C4-2B (cell line): Measurements from ENCODE around the gene SLC37A2.

ENCODE experiments used
- ZFX ChIP-seq: fragments of 450-650 bp; IDR thresholded peaks from 2 replicates; pipeline ENCODE4 v1.6.1; 2017
- TF ChIP-seq, protein P1 (sequence below): fragments of 450-650 bp; conservative IDR thresholded peaks from 2 replicates; pipeline ENCODE4 v1.5.1; 2017; ENCODE audit warnings: mild to moderate bottlenecking

DNA sequence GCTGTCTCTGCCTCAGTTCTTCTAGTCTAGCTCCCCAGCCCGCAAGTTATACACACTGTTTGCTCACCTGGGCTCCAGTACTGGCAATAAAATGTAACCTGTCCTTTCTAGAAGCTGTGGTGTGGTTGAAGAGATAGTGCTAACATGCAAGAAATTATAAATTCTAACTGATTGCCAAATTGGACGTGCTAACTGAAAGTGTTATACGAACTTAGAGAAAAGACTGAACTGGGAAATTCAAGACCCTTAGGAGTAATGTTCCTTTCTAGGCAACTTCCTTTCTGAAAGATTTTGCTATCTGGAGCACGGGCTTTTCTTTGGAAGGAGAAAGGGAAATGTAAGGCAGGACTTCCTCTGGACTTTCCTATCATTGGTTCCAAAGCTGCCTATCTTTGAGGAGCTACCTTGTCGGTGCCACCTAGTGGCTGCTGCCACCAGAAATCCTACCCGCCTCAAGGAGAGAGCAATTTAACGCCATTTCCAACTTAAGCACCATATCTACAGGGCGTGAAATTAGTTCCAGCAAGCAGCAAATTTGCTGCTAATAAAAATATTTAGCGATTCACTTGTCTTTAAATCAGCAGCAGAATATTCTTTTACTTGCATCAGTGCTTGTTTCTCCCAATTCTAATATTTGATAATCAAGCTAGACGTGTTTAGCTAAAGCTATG, 61.0 kb downstream of the SLC37A2 start:
- TF ChIP-seq, protein P1, sequence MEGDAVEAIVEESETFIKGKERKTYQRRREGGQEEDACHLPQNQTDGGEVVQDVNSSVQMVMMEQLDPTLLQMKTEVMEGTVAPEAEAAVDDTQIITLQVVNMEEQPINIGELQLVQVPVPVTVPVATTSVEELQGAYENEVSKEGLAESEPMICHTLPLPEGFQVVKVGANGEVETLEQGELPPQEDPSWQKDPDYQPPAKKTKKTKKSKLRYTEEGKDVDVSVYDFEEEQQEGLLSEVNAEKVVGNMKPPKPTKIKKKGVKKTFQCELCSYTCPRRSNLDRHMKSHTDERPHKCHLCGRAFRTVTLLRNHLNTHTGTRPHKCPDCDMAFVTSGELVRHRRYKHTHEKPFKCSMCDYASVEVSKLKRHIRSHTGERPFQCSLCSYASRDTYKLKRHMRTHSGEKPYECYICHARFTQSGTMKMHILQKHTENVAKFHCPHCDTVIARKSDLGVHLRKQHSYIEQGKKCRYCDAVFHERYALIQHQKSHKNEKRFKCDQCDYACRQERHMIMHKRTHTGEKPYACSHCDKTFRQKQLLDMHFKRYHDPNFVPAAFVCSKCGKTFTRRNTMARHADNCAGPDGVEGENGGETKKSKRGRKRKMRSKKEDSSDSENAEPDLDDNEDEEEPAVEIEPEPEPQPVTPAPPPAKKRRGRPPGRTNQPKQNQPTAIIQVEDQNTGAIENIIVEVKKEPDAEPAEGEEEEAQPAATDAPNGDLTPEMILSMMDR, result peak; percentile 87
- TF ChIP-seq ZFX, result no peak
